ENCODE measurements around the gene COG5. TPM values are rescaled to one million over a fixed set of nuclear protein-coding genes. Genes with fewer than 3 reads are reported as not detected.

COG5 gene
- total RNA-seq, 1 donor from 2014 or later = 29.5 TPM

DNA sequence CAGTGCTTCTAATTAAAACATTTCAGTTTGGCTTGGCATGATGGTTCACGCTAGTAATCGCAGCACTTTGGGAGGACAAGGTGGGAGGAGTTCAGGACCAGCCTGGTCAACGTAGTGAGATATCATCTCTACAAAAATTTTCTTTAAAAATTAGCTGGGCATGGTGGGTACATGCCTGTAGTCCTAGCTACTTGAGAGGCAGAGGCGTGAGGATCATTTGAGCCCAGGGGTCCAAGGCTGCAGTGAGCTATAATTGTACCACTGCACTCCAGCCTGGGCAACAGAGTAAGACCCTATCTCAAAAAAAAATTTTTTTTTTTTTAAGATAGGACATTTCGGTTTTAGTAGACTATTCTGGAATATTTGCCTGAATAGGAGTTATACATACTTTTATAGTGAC lies 382.5 kb downstream of the COG5 start:
- TF ChIP-seq, protein P1, sequence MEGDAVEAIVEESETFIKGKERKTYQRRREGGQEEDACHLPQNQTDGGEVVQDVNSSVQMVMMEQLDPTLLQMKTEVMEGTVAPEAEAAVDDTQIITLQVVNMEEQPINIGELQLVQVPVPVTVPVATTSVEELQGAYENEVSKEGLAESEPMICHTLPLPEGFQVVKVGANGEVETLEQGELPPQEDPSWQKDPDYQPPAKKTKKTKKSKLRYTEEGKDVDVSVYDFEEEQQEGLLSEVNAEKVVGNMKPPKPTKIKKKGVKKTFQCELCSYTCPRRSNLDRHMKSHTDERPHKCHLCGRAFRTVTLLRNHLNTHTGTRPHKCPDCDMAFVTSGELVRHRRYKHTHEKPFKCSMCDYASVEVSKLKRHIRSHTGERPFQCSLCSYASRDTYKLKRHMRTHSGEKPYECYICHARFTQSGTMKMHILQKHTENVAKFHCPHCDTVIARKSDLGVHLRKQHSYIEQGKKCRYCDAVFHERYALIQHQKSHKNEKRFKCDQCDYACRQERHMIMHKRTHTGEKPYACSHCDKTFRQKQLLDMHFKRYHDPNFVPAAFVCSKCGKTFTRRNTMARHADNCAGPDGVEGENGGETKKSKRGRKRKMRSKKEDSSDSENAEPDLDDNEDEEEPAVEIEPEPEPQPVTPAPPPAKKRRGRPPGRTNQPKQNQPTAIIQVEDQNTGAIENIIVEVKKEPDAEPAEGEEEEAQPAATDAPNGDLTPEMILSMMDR (IDR thresholded peaks at IDR 0.05; ENCODE audit: partially characterized antibody, unreplicated experiment) = no peak
- DNase-seq = no peak
- Mint-ChIP-seq H3K4me3 (ENCODE audit: unreplicated experiment) (no peak overlapping the region), H3K9me3 (ENCODE audit: unreplicated experiment) (no peaks in the 10 kb centered on the region), H3K36me3 (ENCODE audit: unreplicated experiment) (no peaks in the 10 kb centered on the region), H3K27me3 (ENCODE audit: unreplicated experiment) (no peaks in the 10 kb centered on the region), H3K4me1 (ENCODE audit: low read depth, unreplicated experiment) (no peaks in the 10 kb centered on the region), H3K27ac (ENCODE audit: unreplicated experiment) (no peak overlapping the region)

DNA sequence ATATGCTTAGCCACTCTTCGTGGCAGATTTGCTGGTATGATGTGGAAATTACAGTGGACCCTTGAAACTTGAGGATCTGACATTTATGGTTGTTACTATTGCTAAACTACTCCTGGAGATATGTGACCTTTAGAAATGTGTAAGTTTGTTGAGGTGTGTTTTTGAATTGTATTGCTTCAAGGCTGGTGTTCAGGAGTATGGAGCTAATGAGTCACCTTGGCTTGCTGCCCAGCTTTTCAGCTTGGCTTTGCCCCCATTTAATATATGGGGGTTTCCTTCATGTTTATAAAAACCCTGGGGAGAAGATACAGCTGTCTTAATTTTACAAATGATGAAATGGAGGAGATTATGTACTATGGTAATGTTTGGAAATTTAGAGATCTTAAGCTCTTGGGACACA lies 383.3 kb downstream of the COG5 start:
- no peak for DNase-seq

DNA sequence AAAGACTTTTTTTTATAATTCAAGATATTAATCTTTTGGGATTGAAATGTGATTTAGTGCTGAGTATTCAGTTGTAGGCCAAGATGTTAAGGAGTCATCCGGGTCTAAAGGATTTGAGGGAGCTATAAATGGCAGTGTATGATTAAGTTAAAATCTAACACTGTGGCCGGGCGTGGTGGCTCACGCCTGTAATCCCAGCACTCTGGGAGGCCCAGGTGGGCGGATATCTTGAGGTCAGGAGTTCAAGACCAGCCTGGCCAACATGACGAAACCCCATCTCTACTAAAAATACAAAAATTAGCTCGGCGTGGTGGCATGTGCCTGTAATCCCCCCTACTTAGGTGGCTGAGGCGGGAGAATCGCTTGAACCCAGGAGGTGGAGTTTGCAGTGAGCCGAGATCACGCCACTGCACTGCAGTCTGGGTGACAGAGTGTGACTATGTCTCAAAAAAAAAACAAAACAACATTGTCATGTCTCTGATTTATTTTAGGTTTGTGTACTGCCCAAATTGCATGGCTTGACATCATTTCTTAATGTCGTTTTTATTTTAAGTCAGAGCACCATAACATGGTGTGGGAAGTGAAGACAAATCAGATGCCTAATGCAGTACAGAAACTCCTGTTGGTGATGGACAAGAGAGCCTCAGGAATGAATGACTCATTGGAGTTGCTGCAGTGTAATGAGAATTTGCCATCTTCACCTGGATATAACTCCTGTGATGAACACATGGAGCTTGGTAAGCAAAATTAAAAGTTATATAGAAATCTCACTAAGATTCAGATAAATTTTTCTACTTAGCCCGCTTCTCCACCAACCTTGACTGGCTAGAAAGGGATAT lies 384.2 kb downstream of the COG5 start:
- Mint-ChIP-seq H3K36me3 (ENCODE audit: unreplicated experiment) (no peaks in the 10 kb centered on the region), H3K4me1 (ENCODE audit: low read depth, unreplicated experiment) (no peaks in the 10 kb centered on the region), H3K27me3 (ENCODE audit: unreplicated experiment) (no peaks in the 10 kb centered on the region), H3K9me3 (ENCODE audit: unreplicated experiment) (no peaks in the 10 kb centered on the region), H3K27ac (ENCODE audit: unreplicated experiment) (no peak overlapping the region), H3K4me3 (ENCODE audit: unreplicated experiment) (no peak overlapping the region)
- no peak for DNase-seq
- TF ChIP-seq, protein P1 (IDR thresholded peaks at IDR 0.05; ENCODE audit: partially characterized antibody, unreplicated experiment) = no peak

More for the DNA sequence above, 383.3 kb downstream of the COG5 start:
- Mint-ChIP-seq H3K9me3 (ENCODE audit: unreplicated experiment) (no peaks in the 10 kb centered on the region), H3K36me3 (ENCODE audit: unreplicated experiment) (no peaks in the 10 kb centered on the region), H3K4me3 (ENCODE audit: unreplicated experiment) (no peak overlapping the region), H3K4me1 (ENCODE audit: low read depth, unreplicated experiment) (no peaks in the 10 kb centered on the region), H3K27ac (ENCODE audit: unreplicated experiment) (no peak overlapping the region), H3K27me3 (ENCODE audit: unreplicated experiment) (no peaks in the 10 kb centered on the region)
- TF ChIP-seq, protein P1 (IDR thresholded peaks at IDR 0.05; ENCODE audit: partially characterized antibody, unreplicated experiment) = no peak

DNA sequence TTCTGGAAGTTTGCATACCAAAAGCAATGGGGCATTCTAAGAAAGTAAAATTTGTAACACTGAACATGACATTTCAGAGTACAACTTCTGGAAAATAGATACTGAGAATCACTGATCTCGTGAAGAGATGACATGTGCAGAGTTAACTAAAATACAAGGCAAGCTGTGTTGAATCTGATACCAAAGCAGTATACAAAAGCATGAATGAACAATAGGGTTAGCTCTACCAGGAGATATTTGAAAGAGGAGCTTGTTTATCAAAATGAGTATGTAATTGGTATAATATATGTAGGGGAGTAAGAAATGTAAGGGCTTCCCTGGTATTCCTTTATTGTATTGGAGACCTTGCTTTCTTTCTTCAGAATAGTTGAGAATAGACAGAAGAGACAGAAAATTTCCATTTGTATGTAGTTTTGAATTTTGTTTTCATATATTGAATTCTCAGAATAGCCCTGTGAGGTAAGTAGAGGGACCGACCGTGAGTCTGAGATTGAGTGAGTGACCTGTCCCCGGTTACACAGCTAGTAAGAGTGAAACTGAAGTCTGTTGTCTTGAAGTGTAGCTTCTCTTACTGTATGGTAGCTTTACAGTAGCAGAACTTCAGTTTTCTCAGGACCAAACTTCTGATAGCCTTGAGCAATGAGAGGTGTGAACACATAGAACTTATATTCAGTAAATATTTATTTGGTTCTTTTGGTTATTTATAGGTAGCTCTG lies 389.9 kb downstream of the COG5 start:
- Mint-ChIP-seq H3K9me3 (ENCODE audit: unreplicated experiment) (peaks cover 5% of the 10 kb centered on the region), H3K4me1 (ENCODE audit: low read depth, unreplicated experiment) (peaks cover 4% of the 10 kb centered on the region), H3K36me3 (ENCODE audit: unreplicated experiment) (no peaks in the 10 kb centered on the region), H3K4me3 (ENCODE audit: unreplicated experiment) (no peak overlapping the region), H3K27me3 (ENCODE audit: unreplicated experiment) (peaks cover 2% of the 10 kb centered on the region), H3K27ac (ENCODE audit: unreplicated experiment) (no peak overlapping the region)
- TF ChIP-seq, protein P1 (IDR thresholded peaks at IDR 0.05; ENCODE audit: partially characterized antibody, unreplicated experiment) = no peak
- no peak for DNase-seq

DNA sequence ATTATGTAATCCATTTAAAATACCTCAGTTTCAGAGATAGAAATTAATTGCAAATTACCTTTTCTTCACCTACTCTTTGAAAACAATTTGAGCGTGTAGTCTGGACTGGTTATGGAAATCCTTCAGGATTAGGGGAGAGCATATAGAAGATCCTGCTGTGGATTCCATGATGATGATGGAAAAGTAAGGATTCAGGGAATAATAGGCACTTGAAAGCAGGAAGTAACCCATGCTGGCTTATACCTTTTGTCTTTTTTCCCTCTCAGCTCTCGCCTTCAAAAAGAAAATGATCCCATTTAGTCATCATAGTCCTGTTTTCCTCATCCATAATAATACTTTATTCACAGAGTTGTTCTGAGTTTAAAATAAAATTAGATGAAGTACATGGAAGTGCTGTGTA lies 390.5 kb downstream of the COG5 start:
- Mint-ChIP-seq H3K9me3 (ENCODE audit: unreplicated experiment) (peaks cover 5% of the 10 kb centered on the region), H3K36me3 (ENCODE audit: unreplicated experiment) (no peaks in the 10 kb centered on the region), H3K4me1 (ENCODE audit: low read depth, unreplicated experiment) (peaks cover 4% of the 10 kb centered on the region), H3K27me3 (ENCODE audit: unreplicated experiment) (peaks cover 4% of the 10 kb centered on the region), H3K4me3 (ENCODE audit: unreplicated experiment) (no peak overlapping the region), H3K27ac (ENCODE audit: unreplicated experiment) (no peak overlapping the region)
- DNase-seq = no peak
- TF ChIP-seq, protein P1 (IDR thresholded peaks at IDR 0.05; ENCODE audit: partially characterized antibody, unreplicated experiment) = no peak
